ENCODE results near the gene ASXL3. TPM values are rescaled to one million over a fixed set of nuclear protein-coding genes. Genes with fewer than 3 reads are reported as not detected.

The ASXL3 gene
- polyA plus RNA-seq, 1 donor (not counting 4 experiments of a cell fraction or from before 2014, with no cell fraction given), result not detected

DNA sequence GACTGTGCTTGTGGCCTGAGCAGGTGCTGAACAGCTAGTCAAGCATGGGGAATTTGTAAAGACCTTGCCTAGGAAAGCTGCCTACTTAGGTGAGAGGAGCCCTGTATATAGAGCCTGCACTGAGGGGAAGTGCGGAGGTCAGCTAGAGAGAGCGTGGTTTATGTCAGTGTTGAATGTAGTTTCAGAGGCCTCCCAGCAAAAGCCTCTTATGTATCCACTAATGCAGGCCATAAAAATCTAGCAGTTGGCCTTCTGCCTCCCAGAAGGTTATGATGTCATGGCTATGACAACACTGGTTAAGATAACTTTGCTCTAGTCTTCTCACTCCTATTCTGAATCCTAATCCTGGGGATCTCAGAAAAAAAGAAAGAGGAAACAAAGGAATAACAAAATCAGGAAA, 88.9 kb downstream of the ASXL3 start:
- Histone ChIP-seq H2AFZ (ENCODE audit: control insufficient read depth, low read length) (no peak overlapping the region), H3K4me1 (ENCODE audit: control insufficient read depth, extremely low read depth, insufficient read depth, low read length) (no peaks in the 10 kb centered on the region), H3K4me3 (ENCODE audit: control insufficient read depth in 2 of 3, extremely low read depth in 1 of 3, insufficient read depth in 2 of 3, low read depth in 1 of 3, low read length in 3 of 3) (no peak overlapping the region), H3K4me2 (ENCODE audit: control insufficient read depth, extremely low read depth, insufficient read depth, low read depth, low read length) (no peak overlapping the region), H3K36me3 (ENCODE audit: control insufficient read depth in 2 of 2, extremely low read depth in 1 of 2, insufficient read depth in 2 of 2, low read length in 2 of 2) (no peaks in the 10 kb centered on the region), H3K9ac (ENCODE audit: control insufficient read depth, extremely low read depth, insufficient read depth, low read length) (no peak overlapping the region), H3K9me3 (ENCODE audit: control insufficient read depth, low read depth, low read length) (no peaks in the 10 kb centered on the region), H3K9me1 (ENCODE audit: control insufficient read depth, extremely low read depth, insufficient read depth, low read length) (no peaks in the 10 kb centered on the region), H3K27ac (ENCODE audit: control insufficient read depth, insufficient read depth, low read length) (no peak overlapping the region), H4K20me1 (ENCODE audit: control insufficient read depth, extremely low read depth, insufficient read depth, low read length) (no peaks in the 10 kb centered on the region), H3K79me2 (ENCODE audit: control insufficient read depth, insufficient read depth, low read length) (no peaks in the 10 kb centered on the region), H3K27me3 (ENCODE audit: control insufficient read depth, extremely low read depth, insufficient read depth, low read length) (no peaks in the 10 kb centered on the region)
- DNase-seq (ENCODE audit: low read depth, low spot score), result no peak
- dilution Hi-C loops (cut with MboI; ENCODE audit: extremely low pct_ligation_motif_present, low sequenced_read_pairs), result no loop called here
- TF ChIP-seq EZH2 (IDR thresholded peaks at IDR 0.05; ENCODE audit: low read length), result no peak
- TF ChIP-seq, protein P1, sequence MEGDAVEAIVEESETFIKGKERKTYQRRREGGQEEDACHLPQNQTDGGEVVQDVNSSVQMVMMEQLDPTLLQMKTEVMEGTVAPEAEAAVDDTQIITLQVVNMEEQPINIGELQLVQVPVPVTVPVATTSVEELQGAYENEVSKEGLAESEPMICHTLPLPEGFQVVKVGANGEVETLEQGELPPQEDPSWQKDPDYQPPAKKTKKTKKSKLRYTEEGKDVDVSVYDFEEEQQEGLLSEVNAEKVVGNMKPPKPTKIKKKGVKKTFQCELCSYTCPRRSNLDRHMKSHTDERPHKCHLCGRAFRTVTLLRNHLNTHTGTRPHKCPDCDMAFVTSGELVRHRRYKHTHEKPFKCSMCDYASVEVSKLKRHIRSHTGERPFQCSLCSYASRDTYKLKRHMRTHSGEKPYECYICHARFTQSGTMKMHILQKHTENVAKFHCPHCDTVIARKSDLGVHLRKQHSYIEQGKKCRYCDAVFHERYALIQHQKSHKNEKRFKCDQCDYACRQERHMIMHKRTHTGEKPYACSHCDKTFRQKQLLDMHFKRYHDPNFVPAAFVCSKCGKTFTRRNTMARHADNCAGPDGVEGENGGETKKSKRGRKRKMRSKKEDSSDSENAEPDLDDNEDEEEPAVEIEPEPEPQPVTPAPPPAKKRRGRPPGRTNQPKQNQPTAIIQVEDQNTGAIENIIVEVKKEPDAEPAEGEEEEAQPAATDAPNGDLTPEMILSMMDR (optimal IDR thresholded peaks at IDR 0.05 in 1 of 3, IDR thresholded peaks at IDR 0.05 in 1 of 3, conservative IDR thresholded peaks at IDR 0.05 in 1 of 3; ENCODE audit: extremely low read depth in 1 of 3, insufficient read depth in 2 of 3, low read length in 3 of 3), result no peak
- FAIRE-seq, result no peak

DNA sequence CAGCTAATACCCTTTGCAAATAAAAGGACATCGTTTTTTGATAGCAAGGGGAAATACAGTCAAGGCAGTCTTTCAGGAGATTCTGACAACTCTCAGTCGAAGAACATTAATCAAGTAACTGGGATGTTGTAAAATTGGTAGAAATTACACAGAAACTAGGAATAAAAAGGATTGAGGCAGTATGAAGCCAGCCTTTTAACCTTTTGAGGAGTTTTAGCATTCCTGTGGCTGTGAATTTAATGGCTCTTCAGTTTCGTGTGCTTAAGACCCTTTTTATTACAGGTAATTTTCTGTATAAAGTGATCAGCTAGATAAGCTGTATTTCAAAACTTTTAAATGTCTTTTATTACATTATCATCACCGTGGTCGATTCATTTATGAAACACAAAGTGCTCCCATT, 91.6 kb downstream of the ASXL3 start:
- no peaks in the 10 kb centered on the region for H3K9me3 ChIP-seq (ENCODE audit: control insufficient read depth, low read depth, low read length)
- H3K27ac ChIP-seq (ENCODE audit: control insufficient read depth, insufficient read depth, low read length), result no peak overlapping the region
- FAIRE-seq (no peak), DNase-seq (ENCODE audit: low read depth, low spot score) (no peak)
- H3K27me3 ChIP-seq (ENCODE audit: control insufficient read depth, extremely low read depth, insufficient read depth, low read length), result no peaks in the 10 kb centered on the region
- no peaks in the 10 kb centered on the region for H4K20me1 ChIP-seq (ENCODE audit: control insufficient read depth, extremely low read depth, insufficient read depth, low read length)
- no peaks in the 10 kb centered on the region for H3K4me1 ChIP-seq (ENCODE audit: control insufficient read depth, extremely low read depth, insufficient read depth, low read length)
- H2AFZ ChIP-seq (ENCODE audit: control insufficient read depth, low read length), result no peak overlapping the region
- H3K9ac ChIP-seq (ENCODE audit: control insufficient read depth, extremely low read depth, insufficient read depth, low read length), result no peak overlapping the region
- H3K4me3 ChIP-seq (ENCODE audit: control insufficient read depth in 2 of 3, extremely low read depth in 1 of 3, insufficient read depth in 2 of 3, low read depth in 1 of 3, low read length in 3 of 3), result no peak overlapping the region
- no peak overlapping the region for H3K4me2 ChIP-seq (ENCODE audit: control insufficient read depth, extremely low read depth, insufficient read depth, low read depth, low read length)
- H3K79me2 ChIP-seq (ENCODE audit: control insufficient read depth, insufficient read depth, low read length), result no peaks in the 10 kb centered on the region
- H3K36me3 ChIP-seq (ENCODE audit: control insufficient read depth in 2 of 2, extremely low read depth in 1 of 2, insufficient read depth in 2 of 2, low read length in 2 of 2), result no peaks in the 10 kb centered on the region
- no peaks in the 10 kb centered on the region for H3K9me1 ChIP-seq (ENCODE audit: control insufficient read depth, extremely low read depth, insufficient read depth, low read length)
- TF ChIP-seq, protein P1 (optimal IDR thresholded peaks at IDR 0.05 in 1 of 3, IDR thresholded peaks at IDR 0.05 in 1 of 3, conservative IDR thresholded peaks at IDR 0.05 in 1 of 3; ENCODE audit: extremely low read depth in 1 of 3, insufficient read depth in 2 of 3, low read length in 3 of 3), result no peak
- no peak for TF ChIP-seq EZH2 (IDR thresholded peaks at IDR 0.05; ENCODE audit: low read length)
- dilution Hi-C loops (cut with MboI; ENCODE audit: extremely low pct_ligation_motif_present, low sequenced_read_pairs), result no loop called here
